HCT116 (cell line): ENCODE data around the gene RBM20. TPM values are rescaled to one million over a fixed set of nuclear protein-coding genes. Genes with fewer than 3 reads are reported as not detected.

Source experiments
- ATAC-seq: fragments of 200-7000 bp; cut with Tn5 transposase; 2 replicates; pipeline ENCODE4 v1.9.1; 2020; ENCODE audit warnings: mild to moderate bottlenecking, moderate library complexity
- BruUV-seq: library from RNA; stranded (reverse); fragments of 400-500 nt; replicated peaks from 2 replicates; lab custom pipeline; 2021; lab: Mats Ljungman, UMichigan
- CTCF ChIA-PET: fragments of 300-600 bp; sonication (Branson Sonifier 250); formaldehyde crosslinking; loops from one replicate; lab custom pipeline; 2021; ENCODE audit warnings: antibody characterized with exemption; lab: Charles Lee
- POLR2A ChIA-PET: fragments of 300-600, 350-600 bp; sonication (Branson Sonifier 250); formaldehyde crosslinking; loops from one replicate; lab custom pipeline; 2021; ENCODE audit warnings: antibody characterized with exemption; lab: Charles Lee
- RAD21 ChIA-PET, 2 experiments: fragments of 300-600 bp; sonication (Branson Sonifier 250); formaldehyde crosslinking; loops; one replicate each; lab custom pipeline; 2023; ENCODE audit warnings: low total read pairs in 2 of 2; ENCODE audit not compliant: uncharacterized antibody in 2 of 2, unreplicated experiment in 2 of 2, low non-redundant PET in 1 of 2; lab: Charles Lee
- DNase-seq: peaks from one replicate; pipeline ENCODE4 v3.0.0-alpha.2; 2010; ENCODE audit warnings: low read depth, low spot score
- H2AFZ ChIP-seq: fragments of 200-600 bp; shearing (Covaris generic), sonication (generic); 2 replicates; pipeline ENCODE4 v1.6.1; 2017; ENCODE audit warnings: low read depth, mixed run types, mixed read lengths, antibody characterized with exemption, low read length; ENCODE audit not compliant: poor library complexity, severe bottlenecking
- H3K27ac ChIP-seq: 2 replicates; pipeline ENCODE4 v1.5.1; 2012; ENCODE audit warnings: low read depth, low read length
- H3K27me3 ChIP-seq: fragments of 200-600 bp; sonication (generic); 2 replicates; pipeline ENCODE4 v1.6.1; 2016; ENCODE audit warnings: mixed run types, low read length, mixed read lengths; ENCODE audit not compliant: insufficient read depth
- H3K36me3 ChIP-seq, 2 experiments: fragments of 200-500 bp in 1 of 2; fragments of 200-600 bp in 1 of 2; sonication (Bioruptor generic) in 1 of 2; sonication (generic) in 1 of 2; 2 replicates each; pipeline versions ENCODE4 v1.5.1 to v1.6.1; 2014 to 2016; ENCODE audit warnings: low read length in 2 of 2, inconsistent platforms in 1 of 2, mixed read lengths in 1 of 2, mixed run types in 1 of 2; ENCODE audit not compliant: insufficient read depth in 2 of 2, control insufficient read depth in 1 of 2
- H3K4me1 ChIP-seq, 2 experiments: fragments of 200-600 bp in 1 of 2; sonication (generic) in 1 of 2; 2 replicates each; pipeline versions ENCODE4 v1.5.1 to v1.6.1; 2012 to 2017; ENCODE audit warnings: low read length in 2 of 2, inconsistent platforms in 1 of 2, mild to moderate bottlenecking in 1 of 2, mixed read lengths in 1 of 2, mixed run types in 1 of 2, moderate library complexity in 1 of 2; ENCODE audit not compliant: insufficient read depth in 2 of 2, control insufficient read depth in 1 of 2
- H3K4me2 ChIP-seq: fragments of 200-600 bp; sonication (generic); 2 replicates; pipeline ENCODE4 v1.6.1; 2017; ENCODE audit warnings: mixed run types, low read length, mixed read lengths
- H3K4me3 ChIP-seq, 2 experiments: fragments of 200-600 bp in 1 of 2; sonication (generic) in 1 of 2; replicated peaks in 1 of 2; 2 replicates each; pipeline ENCODE4 v1.5.1; 2011 to 2016; ENCODE audit warnings: low read length in 2 of 2, control low read depth in 1 of 2, low read depth in 1 of 2, mild to moderate bottlenecking in 1 of 2, mixed read lengths in 1 of 2, mixed run types in 1 of 2
- H3K79me2 ChIP-seq: fragments of 200-600 bp; sonication (generic); 2 replicates; pipeline ENCODE4 v1.6.1; 2017; ENCODE audit warnings: mild to moderate bottlenecking, mixed run types, low read length, moderate library complexity, mixed read lengths; ENCODE audit not compliant: insufficient read depth
- H3K9ac ChIP-seq: fragments of 200-600 bp; sonication (generic); 2 replicates; pipeline ENCODE4 v1.6.1; 2016; ENCODE audit warnings: low read length, mixed read lengths
- H3K9me2 ChIP-seq: fragments of 200-600 bp; sonication (generic), shearing (Covaris generic); 2 replicates; pipeline ENCODE4 v1.6.1; 2017; ENCODE audit warnings: mixed run types, mild to moderate bottlenecking, moderate library complexity; ENCODE audit not compliant: insufficient read depth
- H3K9me3 ChIP-seq, 2 experiments: fragments of 200-500 bp in 1 of 2; fragments of 200-600 bp in 1 of 2; sonication (Bioruptor generic) in 1 of 2; sonication (generic) in 1 of 2; 2 replicates each; pipeline ENCODE4 v1.6.1; 2014 to 2017; ENCODE audit warnings: low read length in 2 of 2, mixed read lengths in 2 of 2, inconsistent platforms in 1 of 2, low read depth in 1 of 2, mild to moderate bottlenecking in 1 of 2, mixed run types in 1 of 2, moderate library complexity in 1 of 2; ENCODE audit not compliant: control insufficient read depth in 1 of 2, insufficient read depth in 1 of 2
- H4K20me1 ChIP-seq: fragments of 200-600 bp; sonication (generic), shearing (Covaris generic); 2 replicates; pipeline ENCODE4 v1.6.1; 2017; ENCODE audit warnings: mixed run types, mild to moderate bottlenecking, moderate library complexity; ENCODE audit not compliant: insufficient read depth
- CBX3 ChIP-seq: IDR thresholded peaks from 2 replicates; pipeline ENCODE4 v1.6.1; 2012; ENCODE audit warnings: low read depth
- CEBPB ChIP-seq: IDR thresholded peaks from 2 replicates; pipeline ENCODE4 v1.6.1; 2012; ENCODE audit warnings: low read depth
- EZH2phosphoT487 ChIP-seq: fragments of 200-600 bp; IDR thresholded peaks from 2 replicates; pipeline ENCODE4 v1.6.1; 2018; ENCODE audit warnings: antibody characterized with exemption, borderline replicate concordance
- FOSL1 ChIP-seq: IDR thresholded peaks from 2 replicates; pipeline ENCODE4 v1.6.1; 2012; ENCODE audit warnings: low read depth
- POLR2AphosphoS5 ChIP-seq: IDR thresholded peaks from 2 replicates; pipeline ENCODE4 v1.6.1; 2011; ENCODE audit warnings: mild to moderate bottlenecking, low read depth, low read length, moderate library complexity
- SIN3A ChIP-seq: IDR thresholded peaks from 2 replicates; pipeline ENCODE4 v1.6.1; 2012; ENCODE audit warnings: low read depth
- ZFX ChIP-seq: fragments of 450-650 bp; IDR thresholded peaks from 2 replicates; pipeline ENCODE4 v1.6.1; 2017
- intact Hi-C: fragments of 100-400 bp; cut with micrococcal nuclease; formaldehyde crosslinking; loops from 2 replicates; pipeline ENCODE4 v1.10.0; 2022
- total RNA-seq: library from RNA; stranded (reverse); gene quantifications from one replicate; pipeline ENCODE4 v1.2.1, GENCODE V29; 2021; ENCODE audit not compliant: unreplicated experiment
- TF ChIP-seq, protein P1 (sequence below): IDR thresholded peaks from 2 replicates; pipeline ENCODE4 v1.6.1; 2011; ENCODE audit warnings: mild to moderate bottlenecking, low read length, moderate library complexity; ENCODE audit not compliant: insufficient replicate concordance; ENCODE audit errors: extremely low read depth
- TF ChIP-seq, protein P2 (sequence below): IDR thresholded peaks from 2 replicates; pipeline ENCODE4 v1.6.1; 2012
- TF ChIP-seq, protein P3 (sequence below): IDR thresholded peaks from 2 replicates; pipeline ENCODE4 v1.6.1; 2012; ENCODE audit warnings: low read depth
- TF ChIP-seq, protein P4 (sequence below), 3 experiments: fragments of 200-600 bp in 1 of 3; sonication (generic) in 1 of 3; IDR thresholded peaks in 2 of 3; conservative IDR thresholded peaks in 1 of 3; 2 replicates each; pipeline ENCODE4 v1.5.1; 2012 to 2017; ENCODE audit warnings: low read depth in 2 of 3, low read length in 2 of 3, antibody characterized with exemption in 1 of 3, borderline replicate concordance in 1 of 3, control low read depth in 1 of 3, mild to moderate bottlenecking in 1 of 3, mixed read lengths in 1 of 3, mixed run types in 1 of 3, moderate library complexity in 1 of 3; ENCODE audit not compliant: insufficient read depth in 1 of 3

The RBM20 gene
- total RNA-seq, 1 experiment from 2014 or later: 2.0 TPM

DNA sequence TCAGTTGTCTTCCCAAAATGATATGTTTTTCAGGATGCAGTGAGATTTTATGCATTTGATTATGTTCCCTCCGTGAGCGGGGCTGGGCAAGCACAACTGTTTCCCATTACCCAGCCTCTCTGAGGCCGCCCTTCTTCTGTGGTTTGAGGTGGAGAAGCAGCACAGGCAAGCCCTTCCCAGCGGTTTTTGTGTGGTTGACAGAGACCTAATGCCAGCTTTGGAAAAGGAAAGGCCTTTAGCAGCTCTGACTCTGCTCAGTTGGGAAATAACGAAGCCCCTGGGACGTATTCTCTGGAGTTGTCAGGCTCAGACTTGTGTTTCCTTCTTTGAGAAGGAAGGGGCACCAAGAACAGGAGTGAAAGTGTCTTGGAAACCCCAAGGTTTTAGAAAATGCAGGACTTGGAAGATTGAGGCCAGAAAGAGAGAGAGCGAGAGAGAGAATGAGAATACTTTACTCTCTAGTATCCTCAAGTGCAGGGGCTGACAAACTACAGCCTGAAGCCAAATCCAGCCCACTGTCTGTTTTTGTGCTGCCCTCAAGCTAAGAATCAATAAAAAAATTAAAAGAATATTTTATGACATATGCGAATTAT, 207.0 kb downstream of the RBM20 start:
- intact Hi-C loops: no loop called here
- RAD21 ChIA-PET: no interaction called here
- DNase-seq (no peak), ATAC-seq (no peak)
- TF ChIP-seq POLR2AphosphoS5 (no peak), CBX3 (no peak), FOSL1 (no peak), ZFX (no peak), CEBPB (no peak), SIN3A (no peak), EZH2phosphoT487 (no peak)
- TF ChIP-seq, protein P1, sequence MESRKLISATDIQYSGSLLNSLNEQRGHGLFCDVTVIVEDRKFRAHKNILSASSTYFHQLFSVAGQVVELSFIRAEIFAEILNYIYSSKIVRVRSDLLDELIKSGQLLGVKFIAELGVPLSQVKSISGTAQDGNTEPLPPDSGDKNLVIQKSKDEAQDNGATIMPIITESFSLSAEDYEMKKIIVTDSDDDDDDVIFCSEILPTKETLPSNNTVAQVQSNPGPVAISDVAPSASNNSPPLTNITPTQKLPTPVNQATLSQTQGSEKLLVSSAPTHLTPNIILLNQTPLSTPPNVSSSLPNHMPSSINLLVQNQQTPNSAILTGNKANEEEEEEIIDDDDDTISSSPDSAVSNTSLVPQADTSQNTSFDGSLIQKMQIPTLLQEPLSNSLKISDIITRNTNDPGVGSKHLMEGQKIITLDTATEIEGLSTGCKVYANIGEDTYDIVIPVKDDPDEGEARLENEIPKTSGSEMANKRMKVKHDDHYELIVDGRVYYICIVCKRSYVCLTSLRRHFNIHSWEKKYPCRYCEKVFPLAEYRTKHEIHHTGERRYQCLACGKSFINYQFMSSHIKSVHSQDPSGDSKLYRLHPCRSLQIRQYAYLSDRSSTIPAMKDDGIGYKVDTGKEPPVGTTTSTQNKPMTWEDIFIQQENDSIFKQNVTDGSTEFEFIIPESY: no peak
- TF ChIP-seq, protein P2, sequence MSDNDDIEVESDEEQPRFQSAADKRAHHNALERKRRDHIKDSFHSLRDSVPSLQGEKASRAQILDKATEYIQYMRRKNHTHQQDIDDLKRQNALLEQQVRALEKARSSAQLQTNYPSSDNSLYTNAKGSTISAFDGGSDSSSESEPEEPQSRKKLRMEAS: no peak
- TF ChIP-seq, protein P3, sequence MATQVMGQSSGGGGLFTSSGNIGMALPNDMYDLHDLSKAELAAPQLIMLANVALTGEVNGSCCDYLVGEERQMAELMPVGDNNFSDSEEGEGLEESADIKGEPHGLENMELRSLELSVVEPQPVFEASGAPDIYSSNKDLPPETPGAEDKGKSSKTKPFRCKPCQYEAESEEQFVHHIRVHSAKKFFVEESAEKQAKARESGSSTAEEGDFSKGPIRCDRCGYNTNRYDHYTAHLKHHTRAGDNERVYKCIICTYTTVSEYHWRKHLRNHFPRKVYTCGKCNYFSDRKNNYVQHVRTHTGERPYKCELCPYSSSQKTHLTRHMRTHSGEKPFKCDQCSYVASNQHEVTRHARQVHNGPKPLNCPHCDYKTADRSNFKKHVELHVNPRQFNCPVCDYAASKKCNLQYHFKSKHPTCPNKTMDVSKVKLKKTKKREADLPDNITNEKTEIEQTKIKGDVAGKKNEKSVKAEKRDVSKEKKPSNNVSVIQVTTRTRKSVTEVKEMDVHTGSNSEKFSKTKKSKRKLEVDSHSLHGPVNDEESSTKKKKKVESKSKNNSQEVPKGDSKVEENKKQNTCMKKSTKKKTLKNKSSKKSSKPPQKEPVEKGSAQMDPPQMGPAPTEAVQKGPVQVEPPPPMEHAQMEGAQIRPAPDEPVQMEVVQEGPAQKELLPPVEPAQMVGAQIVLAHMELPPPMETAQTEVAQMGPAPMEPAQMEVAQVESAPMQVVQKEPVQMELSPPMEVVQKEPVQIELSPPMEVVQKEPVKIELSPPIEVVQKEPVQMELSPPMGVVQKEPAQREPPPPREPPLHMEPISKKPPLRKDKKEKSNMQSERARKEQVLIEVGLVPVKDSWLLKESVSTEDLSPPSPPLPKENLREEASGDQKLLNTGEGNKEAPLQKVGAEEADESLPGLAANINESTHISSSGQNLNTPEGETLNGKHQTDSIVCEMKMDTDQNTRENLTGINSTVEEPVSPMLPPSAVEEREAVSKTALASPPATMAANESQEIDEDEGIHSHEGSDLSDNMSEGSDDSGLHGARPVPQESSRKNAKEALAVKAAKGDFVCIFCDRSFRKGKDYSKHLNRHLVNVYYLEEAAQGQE: no peak
- TF ChIP-seq, protein P4, sequence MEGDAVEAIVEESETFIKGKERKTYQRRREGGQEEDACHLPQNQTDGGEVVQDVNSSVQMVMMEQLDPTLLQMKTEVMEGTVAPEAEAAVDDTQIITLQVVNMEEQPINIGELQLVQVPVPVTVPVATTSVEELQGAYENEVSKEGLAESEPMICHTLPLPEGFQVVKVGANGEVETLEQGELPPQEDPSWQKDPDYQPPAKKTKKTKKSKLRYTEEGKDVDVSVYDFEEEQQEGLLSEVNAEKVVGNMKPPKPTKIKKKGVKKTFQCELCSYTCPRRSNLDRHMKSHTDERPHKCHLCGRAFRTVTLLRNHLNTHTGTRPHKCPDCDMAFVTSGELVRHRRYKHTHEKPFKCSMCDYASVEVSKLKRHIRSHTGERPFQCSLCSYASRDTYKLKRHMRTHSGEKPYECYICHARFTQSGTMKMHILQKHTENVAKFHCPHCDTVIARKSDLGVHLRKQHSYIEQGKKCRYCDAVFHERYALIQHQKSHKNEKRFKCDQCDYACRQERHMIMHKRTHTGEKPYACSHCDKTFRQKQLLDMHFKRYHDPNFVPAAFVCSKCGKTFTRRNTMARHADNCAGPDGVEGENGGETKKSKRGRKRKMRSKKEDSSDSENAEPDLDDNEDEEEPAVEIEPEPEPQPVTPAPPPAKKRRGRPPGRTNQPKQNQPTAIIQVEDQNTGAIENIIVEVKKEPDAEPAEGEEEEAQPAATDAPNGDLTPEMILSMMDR (IDR thresholded peaks at IDR 0.05 in 2 of 3, conservative IDR thresholded peaks at IDR 0.05 in 1 of 3; ENCODE audit: borderline replicate concordance in 1 of 3, insufficient read depth in 1 of 3, low read depth in 2 of 3, low read length in 2 of 3): no peak
- no peak overlapping the region for H3K4me3 ChIP-seq
- H3K27me3 ChIP-seq: no peaks in the 10 kb centered on the region
- POLR2A ChIA-PET: no interaction called here
- BruUV-seq: no TSS peak
- no peaks in the 10 kb centered on the region for H3K79me2 ChIP-seq
- CTCF ChIA-PET: no interaction called here
- H3K9ac ChIP-seq: no peak overlapping the region
- H3K4me2 ChIP-seq: no peak overlapping the region
- H3K27ac ChIP-seq: no peak overlapping the region
- no peaks in the 10 kb centered on the region for H3K9me3 ChIP-seq
- H3K36me3 ChIP-seq: no peaks in the 10 kb centered on the region
- peaks cover 12 to 18% of the 10 kb centered on the region in 2 experiments for H3K4me1 ChIP-seq
- H4K20me1 ChIP-seq: no peaks in the 10 kb centered on the region
- H2AFZ ChIP-seq: no peak overlapping the region
- H3K9me2 ChIP-seq: no peaks in the 10 kb centered on the region
